HepG2 (cell line): Measurements from ENCODE around the gene EPB41L2. TPM values are rescaled to one million over a fixed set of nuclear protein-coding genes. Genes with fewer than 3 reads are reported as not detected.
A peak's percentile ranks its signal among the peaks of the same experiment; 100 is the strongest.

Experiments used
- ARID2 ChIP-seq: sonication (generic); formaldehyde crosslinking; IDR thresholded peaks from 2 replicates; pipeline ENCODE4 v1.8.1; 2022; ENCODE audit warnings: mild to moderate bottlenecking, missing genetic modification reagents, borderline replicate concordance
- CHCHD3 ChIP-seq: sonication (generic); formaldehyde crosslinking; IDR thresholded peaks from 2 replicates; pipeline ENCODE4 v1.8.0; 2022; ENCODE audit warnings: mild to moderate bottlenecking, missing genetic modification reagents, moderate library complexity
- IRF2 ChIP-seq: IDR thresholded peaks from 2 replicates; pipeline ENCODE4 v1.6.1; 2018; ENCODE audit warnings: missing genetic modification reagents, missing compliant biosample characterization
- MTA3 ChIP-seq: sonication (generic); formaldehyde crosslinking; IDR thresholded peaks from 2 replicates; pipeline ENCODE4 v1.4.0; 2020; ENCODE audit warnings: missing genetic modification reagents
- NFE2 ChIP-seq: sonication (generic); formaldehyde crosslinking; IDR thresholded peaks from 2 replicates; pipeline ENCODE4 v1.4.0; 2020; ENCODE audit warnings: missing genetic modification reagents
- PAX8 ChIP-seq: sonication (generic); formaldehyde crosslinking; IDR thresholded peaks from 2 replicates; pipeline ENCODE4 v1.8.0; 2022; ENCODE audit warnings: mild to moderate bottlenecking, missing genetic modification reagents, borderline replicate concordance
- PHF21A ChIP-seq: sonication (generic); formaldehyde crosslinking; IDR thresholded peaks from 2 replicates; pipeline ENCODE4 v1.5.0; 2020; ENCODE audit warnings: mild to moderate bottlenecking, missing genetic modification reagents
- POGZ ChIP-seq: sonication (generic); formaldehyde crosslinking; IDR thresholded peaks from 2 replicates; pipeline ENCODE4 v1.4.0; 2020; ENCODE audit warnings: mild to moderate bottlenecking, missing genetic modification reagents
- TERF1 ChIP-seq: sonication (generic); formaldehyde crosslinking; IDR thresholded peaks from 2 replicates; pipeline ENCODE4 v1.8.0; 2022; ENCODE audit warnings: mild to moderate bottlenecking, missing genetic modification reagents, moderate library complexity
- ZBTB42 ChIP-seq: sonication (generic); formaldehyde crosslinking; IDR thresholded peaks from 2 replicates; pipeline ENCODE4 v1.5.0; 2020; ENCODE audit warnings: mild to moderate bottlenecking, missing genetic modification reagents
- ZFP37 ChIP-seq: sonication (generic); formaldehyde crosslinking; IDR thresholded peaks from 2 replicates; pipeline ENCODE4 v1.4.0; 2020; ENCODE audit warnings: missing genetic modification reagents, borderline replicate concordance
- ZFP62 ChIP-seq: sonication (generic); formaldehyde crosslinking; IDR thresholded peaks from 2 replicates; pipeline ENCODE4 v1.4.0; 2020; ENCODE audit warnings: missing genetic modification reagents
- ZFYVE20 ChIP-seq: sonication (generic); formaldehyde crosslinking; IDR thresholded peaks from 2 replicates; pipeline ENCODE4 v1.8.0; 2023; ENCODE audit warnings: low read depth, mild to moderate bottlenecking, moderate library complexity, missing genetic modification reagents, borderline replicate concordance
- ZNF281 ChIP-seq: sonication (generic); formaldehyde crosslinking; IDR thresholded peaks from 2 replicates; pipeline ENCODE4 v1.4.0; 2020; ENCODE audit warnings: missing genetic modification reagents, borderline replicate concordance
- ZNF446 ChIP-seq: sonication (generic); formaldehyde crosslinking; IDR thresholded peaks from 2 replicates; pipeline ENCODE4 v1.5.0; 2020; ENCODE audit warnings: mild to moderate bottlenecking, missing genetic modification reagents
- ZNF720 ChIP-seq: sonication (generic); formaldehyde crosslinking; IDR thresholded peaks from 2 replicates; pipeline ENCODE4 v1.4.0; 2020; ENCODE audit warnings: missing genetic modification reagents
- ZNF781 ChIP-seq: sonication (generic); formaldehyde crosslinking; IDR thresholded peaks from 2 replicates; pipeline ENCODE4 v1.5.1; 2020; ENCODE audit warnings: borderline replicate concordance, mild to moderate bottlenecking, missing genetic modification reagents; ENCODE audit errors: not compliant biosample characterization
- ZNF784 ChIP-seq: sonication (generic); formaldehyde crosslinking; IDR thresholded peaks from 2 replicates; pipeline ENCODE4 v1.5.1; 2020; ENCODE audit warnings: missing genetic modification reagents, mild to moderate bottlenecking, borderline replicate concordance
- ZNF878 ChIP-seq: sonication (generic); formaldehyde crosslinking; IDR thresholded peaks from 2 replicates; pipeline ENCODE4 v1.8.1; 2023; ENCODE audit warnings: mild to moderate bottlenecking, missing genetic modification reagents, moderate library complexity
- ZXDC ChIP-seq: sonication (generic); formaldehyde crosslinking; IDR thresholded peaks from 2 replicates; pipeline ENCODE4 v1.5.0; 2020; ENCODE audit warnings: mild to moderate bottlenecking, missing genetic modification reagents
- polyA plus RNA-seq, 8 experiments: library from polyadenylated mRNA; depleted of rRNA in 3 of 8; stranded (reverse) in 7 of 8; unstranded in 1 of 8; fragments of >200 nt; fragmentation: Illumina TruSeq in 4 of 8; extraction: Trizol in 4 of 8; gene quantifications; 2 replicates each; pipeline versions ENCODE4 v1.2.1 to v1.2.3, GENCODE V29; 2011 to 2016; ENCODE audit warnings: low read depth in 4 of 8, missing spikeins in 1 of 8, mixed read lengths in 1 of 8; ENCODE audit not compliant: insufficient read depth in 1 of 8
- total RNA-seq, 5 experiments: library from RNA; depleted of rRNA; stranded (reverse); fragments of >200 nt; fragmentation: Illumina TruSeq; extraction: Trizol; gene quantifications; 2 replicates each; pipeline ENCODE4 v1.2.3, GENCODE V29; 2016; ENCODE audit warnings: low read depth in 1 of 5
- TF ChIP-seq, protein P1 (sequence below): sonication (generic); formaldehyde crosslinking; conservative IDR thresholded peaks from 2 replicates; pipeline ENCODE4 v1.4.0; 2020; ENCODE audit warnings: missing genetic modification reagents

Gene EPB41L2
- total and polyA plus RNA-seq, 2 of the 13 experiments (the other 11 are each of a cell fraction or from before 2014, with no cell fraction given): 41.7 to 56.4 TPM

DNA sequence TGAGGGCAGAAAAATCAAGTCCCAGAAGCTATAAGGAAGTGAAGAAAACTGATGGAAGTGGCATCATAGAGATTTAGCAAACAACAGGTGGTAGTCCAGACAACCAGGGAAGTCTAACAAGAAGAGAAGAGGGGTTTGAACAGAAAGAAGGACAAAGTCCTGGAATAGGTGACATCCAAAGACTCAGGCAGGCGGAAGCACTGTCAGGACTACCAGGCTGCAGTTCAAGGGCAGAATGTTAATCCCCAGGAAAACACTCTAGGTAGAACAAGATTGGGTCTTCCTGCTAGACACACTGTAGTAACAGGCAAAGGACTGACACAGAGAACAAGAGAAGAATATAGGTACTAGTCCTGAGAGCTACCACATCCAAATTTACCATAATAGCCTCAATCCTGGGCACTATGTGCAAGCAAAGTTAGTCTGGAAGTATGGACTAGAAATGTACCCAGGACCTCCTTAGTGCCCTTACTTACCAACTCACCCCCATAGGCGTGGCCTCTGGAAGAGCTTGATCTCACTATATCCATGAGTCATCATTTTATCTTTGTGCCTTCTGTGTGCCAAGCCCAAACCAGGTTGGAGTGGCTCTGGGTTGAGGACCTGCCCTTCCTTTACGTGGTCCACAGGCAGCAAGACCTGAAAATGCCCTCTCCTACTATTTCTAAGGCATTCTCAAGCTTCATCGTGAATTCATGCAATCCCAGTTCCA is 2.2 kb upstream of the EPB41L2 start (continued):
- TF ChIP-seq CHCHD3 (CRISPR knock-in tag) (no peak), ZNF720 (CRISPR knock-in tag) (no peak), ZFP37 (no peak), ZXDC (CRISPR knock-in tag) (no peak), ZNF281 (CRISPR knock-in tag) (0 out of 2 replicates have a peak, but pooled peaks have one; percentile 18), POGZ (CRISPR knock-in tag) (peak; percentile 84), ZNF878 (CRISPR knock-in tag) (no peak), NFE2 (CRISPR knock-in tag) (no peak), MTA3 (CRISPR knock-in tag) (no peak), ZNF784 (no peak), PAX8 (CRISPR knock-in tag) (no peak), TERF1 (no peak), ZBTB42 (CRISPR knock-in tag) (no peak), IRF2 (CRISPR knock-in tag) (peak; percentile 89; the same call in 1 of the 2 replicates), ZFYVE20 (CRISPR knock-in tag) (no peak), ZNF781 (CRISPR knock-in tag) (no peak), ARID2 (CRISPR knock-in tag) (no peak), ZNF446 (CRISPR knock-in tag) (no peak), PHF21A (CRISPR knock-in tag) (peak; percentile 81), ZFP62 (CRISPR knock-in tag) (no peak)
- TF ChIP-seq, protein P1, sequence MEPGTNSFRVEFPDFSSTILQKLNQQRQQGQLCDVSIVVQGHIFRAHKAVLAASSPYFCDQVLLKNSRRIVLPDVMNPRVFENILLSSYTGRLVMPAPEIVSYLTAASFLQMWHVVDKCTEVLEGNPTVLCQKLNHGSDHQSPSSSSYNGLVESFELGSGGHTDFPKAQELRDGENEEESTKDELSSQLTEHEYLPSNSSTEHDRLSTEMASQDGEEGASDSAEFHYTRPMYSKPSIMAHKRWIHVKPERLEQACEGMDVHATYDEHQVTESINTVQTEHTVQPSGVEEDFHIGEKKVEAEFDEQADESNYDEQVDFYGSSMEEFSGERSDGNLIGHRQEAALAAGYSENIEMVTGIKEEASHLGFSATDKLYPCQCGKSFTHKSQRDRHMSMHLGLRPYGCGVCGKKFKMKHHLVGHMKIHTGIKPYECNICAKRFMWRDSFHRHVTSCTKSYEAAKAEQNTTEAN (CRISPR knock-in tag): peak; percentile 67; the same call in 1 of the 2 replicates
